COLO668 (cell line): ENCODE measurements around the gene MYL12A.
A peak's percentile ranks its signal among the peaks of the same experiment; 100 is the strongest.
"Not testable (repeated sequence)": the region's sequence is repeated elsewhere in the genome, so short reads cannot be mapped to it uniquely, and the experiment has no call there.

Source experiments
- DNase-seq: peaks from one replicate; lab custom pipeline; 2025; ENCODE audit not compliant: unreplicated experiment; lab: John Stamatoyannopoulos, UW

MYL12A gene

DNA sequence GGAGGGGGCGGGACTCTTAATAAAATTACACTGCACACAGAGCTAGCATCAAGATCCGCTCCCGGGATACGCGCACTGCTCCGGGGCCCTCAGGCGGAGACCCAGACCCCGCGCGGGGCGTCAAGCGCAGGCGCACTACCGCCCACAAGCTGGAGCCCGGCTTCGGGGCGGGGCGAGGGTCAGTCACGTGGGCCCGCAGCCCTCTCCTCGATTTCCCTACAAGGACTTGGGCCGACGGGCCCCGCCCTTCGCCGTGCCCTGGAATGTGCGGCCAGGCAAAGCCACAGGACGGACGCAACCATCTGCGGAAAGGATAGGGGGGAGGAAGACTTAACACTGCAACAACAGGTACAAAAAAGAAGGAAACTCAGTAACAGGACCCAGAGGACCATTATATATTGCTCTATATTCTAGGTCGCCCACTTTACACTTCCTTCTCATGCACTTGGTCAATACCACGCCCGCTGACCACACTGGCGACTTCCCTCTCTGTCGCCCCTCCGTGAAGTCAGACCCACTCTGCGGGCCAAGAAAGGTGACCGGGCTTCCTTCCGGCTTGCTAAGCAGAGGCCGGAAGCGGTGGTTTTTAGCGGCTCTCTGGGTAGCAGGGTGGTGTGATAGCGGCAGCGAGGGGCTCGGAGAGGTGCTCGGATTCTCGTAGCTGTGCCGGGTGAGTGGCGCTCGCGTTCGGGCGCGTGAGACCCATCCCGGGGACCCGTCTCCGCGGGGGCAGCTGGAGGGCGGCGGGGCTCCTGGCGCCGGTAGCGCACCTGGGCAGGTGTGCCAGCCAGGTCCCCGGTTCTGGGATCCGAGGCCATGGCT, at the start of gene MYL12A:
TSS of gene MYL12A (plus strand) at position 562 of the 822 bp plus-strand sequence. CDS start 5,447 bp downstream, outside the sequence.
- DNase-seq: peak; percentile 99

DNA sequence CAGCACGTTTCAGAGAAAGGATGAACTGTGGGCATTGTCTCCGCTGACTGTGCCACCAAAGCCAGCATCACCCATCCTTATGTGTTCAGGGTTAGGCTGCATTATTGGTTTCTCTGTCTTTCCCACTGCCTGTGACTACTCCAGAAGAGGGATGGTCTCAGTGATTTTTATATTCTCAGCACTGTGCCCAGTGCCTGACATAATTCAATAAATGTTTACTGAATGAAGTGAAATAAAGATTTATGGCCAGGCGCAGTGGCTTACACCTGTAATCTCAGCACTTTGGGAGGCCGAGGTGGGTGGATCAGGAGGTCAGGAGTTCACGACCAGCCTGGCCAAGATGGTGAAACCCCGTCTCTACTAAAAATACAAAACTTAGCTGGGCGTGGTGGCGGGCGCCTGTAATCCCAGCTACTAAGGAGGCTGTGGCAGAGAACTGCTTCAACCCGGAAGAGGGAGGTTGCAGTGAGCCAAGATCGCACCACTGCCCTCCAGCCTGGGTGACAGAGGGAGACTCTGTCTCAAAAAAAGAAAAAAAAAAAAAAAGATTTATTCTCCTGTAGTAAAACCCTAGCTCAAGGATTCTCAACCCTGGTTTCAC, 49.2 kb upstream of the MYL12A start:
- not testable (repeated sequence) for DNase-seq

- DNase-seq: no peak
Measured at GRCh38 chr18:3199942-3200645, 47.5 kb upstream of the MYL12A start.

DNA sequence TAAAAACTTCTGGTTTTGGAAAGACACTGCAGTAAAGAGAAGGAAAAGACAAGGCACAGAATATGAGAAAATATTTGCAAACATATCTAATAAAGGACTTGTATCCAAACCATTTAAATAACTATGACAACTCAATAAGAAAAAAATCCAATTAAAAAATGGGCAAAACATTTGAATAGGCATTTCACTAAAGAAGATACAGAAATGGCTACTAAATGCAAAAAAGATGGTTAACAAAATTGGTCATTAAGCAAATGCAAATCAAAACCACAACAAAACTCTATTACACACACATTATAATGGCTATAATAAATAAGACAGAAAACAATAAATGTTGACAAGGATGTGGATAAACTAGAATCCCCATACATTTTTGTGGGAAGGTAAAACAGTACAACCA, 42.4 kb upstream of the MYL12A start:
- no peak for DNase-seq

DNA sequence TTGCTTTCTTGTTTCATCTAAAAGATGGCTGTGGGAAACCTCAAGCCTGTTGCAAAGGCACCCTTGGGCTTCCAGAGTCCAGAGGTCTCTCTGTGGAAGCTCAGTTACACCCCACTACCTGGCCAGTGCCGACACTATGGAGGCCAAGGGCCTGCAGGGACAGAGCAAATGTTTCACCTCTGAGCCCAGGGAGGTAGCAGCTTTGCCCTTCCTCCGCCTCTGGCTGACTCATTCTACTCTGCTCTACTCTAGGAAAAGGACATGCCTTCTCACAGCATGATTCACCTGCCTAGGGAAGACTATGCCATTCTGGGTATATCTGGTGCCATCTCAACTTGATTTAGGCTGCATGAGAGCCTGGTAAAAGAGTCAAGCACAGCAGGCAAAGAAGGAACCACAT, 40.0 kb upstream of the MYL12A start:
- no peak for DNase-seq

DNA sequence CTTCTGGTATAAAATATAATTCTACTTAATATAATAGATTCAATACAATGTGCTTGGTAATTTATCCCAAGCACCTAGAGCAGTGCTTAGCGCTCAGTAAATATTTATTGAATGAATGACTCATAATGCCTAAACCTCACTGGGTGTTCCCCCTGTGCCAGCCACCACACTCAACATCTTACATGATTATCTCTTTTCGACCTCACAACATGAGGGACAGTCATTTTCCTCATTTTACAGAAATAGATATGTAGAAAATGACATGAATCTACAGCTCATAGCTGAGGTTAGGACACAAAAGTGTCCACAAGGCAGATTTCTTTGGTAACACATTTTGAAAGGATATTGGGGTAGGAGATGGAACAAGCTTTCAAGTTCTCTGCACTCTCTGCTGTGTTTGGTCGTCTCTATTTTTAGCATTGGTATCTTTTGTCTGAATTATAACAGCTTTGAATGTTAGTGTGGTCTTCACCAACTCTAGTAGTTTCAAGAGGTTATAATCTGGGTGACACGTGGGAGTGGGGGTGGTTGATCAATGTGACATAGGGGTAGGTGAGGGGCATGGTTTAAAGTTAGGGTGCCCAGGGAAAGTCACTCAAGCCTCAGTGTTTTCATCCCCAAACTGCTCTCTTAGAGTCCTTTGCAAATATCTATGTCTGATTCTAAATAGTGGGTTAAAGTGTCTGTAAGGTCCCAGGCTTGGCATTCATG, 37.6 kb upstream of the MYL12A start:
- DNase-seq: peak; percentile 47

DNA sequence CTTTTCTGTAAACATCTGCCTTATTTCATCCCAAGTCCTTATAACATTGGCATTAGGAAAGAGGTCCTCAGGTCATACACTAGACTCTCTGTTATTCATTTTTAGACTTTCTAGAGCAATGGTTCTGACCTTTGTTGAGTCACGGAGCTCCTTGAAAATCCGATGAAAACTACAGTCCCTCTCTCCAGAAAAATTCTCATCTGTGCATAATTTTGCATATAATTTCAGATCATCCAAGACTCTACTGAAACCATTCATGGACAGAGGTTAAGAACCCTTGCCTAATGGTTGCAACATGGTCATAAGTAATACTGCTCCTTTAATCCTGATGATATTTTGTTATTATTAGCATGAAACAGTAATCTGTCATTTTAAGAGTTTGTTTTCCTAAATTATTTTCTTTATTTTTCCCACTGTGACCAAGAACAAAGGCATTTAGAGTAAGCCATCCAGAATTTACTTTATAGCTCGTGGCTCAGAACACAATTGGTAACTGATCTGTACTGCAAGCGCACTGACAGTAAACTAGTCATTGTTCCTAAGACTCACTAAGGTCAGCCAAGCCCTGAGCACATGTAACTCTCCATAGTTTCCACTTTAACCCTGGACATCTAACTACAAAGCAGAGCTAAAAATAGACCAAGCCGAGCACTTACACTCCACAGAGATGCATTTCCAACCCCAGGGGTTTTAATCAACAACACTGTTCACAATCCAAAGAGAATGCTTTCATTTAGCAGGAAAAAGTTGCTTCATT, 36.2 kb upstream of the MYL12A start:
- peak; percentile 18 for DNase-seq

- DNase-seq: no peak
Measured at GRCh38 chr18:3212657-3213056, 34.9 kb upstream of the MYL12A start.

DNA sequence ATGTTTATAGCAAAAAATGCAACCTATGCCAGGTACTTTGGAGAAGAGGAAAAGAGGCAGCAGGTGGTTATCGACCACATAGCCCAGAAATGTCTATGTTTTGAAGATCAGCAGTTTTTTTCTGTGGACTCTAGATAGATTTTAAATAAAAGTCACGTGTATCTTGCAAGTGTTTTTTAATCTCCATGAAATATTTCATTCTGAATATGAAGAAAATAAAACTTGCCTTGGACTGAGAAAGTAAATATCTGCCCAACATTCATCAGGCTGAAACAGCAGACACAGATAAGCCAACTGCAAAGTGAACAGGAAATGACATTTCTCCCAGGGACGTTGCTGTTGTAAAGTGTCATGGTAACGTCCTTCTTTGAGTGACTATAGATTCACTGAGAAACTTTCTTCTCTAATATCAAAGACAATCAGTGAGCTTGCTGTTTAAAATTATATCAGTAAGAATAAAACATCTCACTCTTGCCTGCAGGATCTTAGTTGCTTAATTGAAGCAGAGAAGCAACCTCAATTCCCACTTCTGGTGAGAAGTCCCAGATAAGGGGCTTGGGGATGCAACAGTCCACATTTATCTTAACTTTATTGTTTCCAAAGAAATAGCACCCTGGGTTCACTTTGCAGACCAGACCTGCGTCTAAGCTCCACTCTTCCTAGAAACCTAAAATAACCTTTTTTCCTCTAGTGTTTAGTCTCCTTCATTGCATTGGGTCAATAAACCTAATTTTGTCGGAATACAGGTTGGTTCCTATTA, 34.1 kb upstream of the MYL12A start:
- no peak for DNase-seq

- no peak for DNase-seq
Measured at GRCh38 chr18:3214855-3215637, 32.6 kb upstream of the MYL12A start.

DNA sequence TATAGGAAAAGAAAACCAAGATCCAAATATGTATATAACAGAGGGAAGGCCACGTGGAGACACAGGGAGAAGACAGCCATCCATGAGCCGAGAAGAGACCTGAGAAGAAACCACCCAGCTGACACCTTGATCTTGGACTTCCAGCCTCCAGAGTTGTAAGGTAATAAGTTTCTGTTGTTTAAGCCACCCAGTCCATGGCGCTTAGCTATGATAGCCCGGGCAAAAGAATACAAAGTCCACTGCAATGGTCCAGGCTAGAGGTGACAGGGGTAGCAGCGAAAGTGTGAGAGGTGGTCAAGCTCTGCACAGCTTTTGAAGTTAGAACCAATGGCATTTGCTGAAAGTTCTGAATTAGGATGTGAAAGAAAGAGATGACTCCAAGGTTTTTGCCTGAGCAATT, 30.6 kb upstream of the MYL12A start:
- no peak for DNase-seq

- DNase-seq: peak; percentile 32
Measured at GRCh38 chr18:3217948-3218647, 29.5 kb upstream of the MYL12A start.

- no peak for DNase-seq
Measured at GRCh38 chr18:3218819-3219218, 28.8 kb upstream of the MYL12A start.

DNA sequence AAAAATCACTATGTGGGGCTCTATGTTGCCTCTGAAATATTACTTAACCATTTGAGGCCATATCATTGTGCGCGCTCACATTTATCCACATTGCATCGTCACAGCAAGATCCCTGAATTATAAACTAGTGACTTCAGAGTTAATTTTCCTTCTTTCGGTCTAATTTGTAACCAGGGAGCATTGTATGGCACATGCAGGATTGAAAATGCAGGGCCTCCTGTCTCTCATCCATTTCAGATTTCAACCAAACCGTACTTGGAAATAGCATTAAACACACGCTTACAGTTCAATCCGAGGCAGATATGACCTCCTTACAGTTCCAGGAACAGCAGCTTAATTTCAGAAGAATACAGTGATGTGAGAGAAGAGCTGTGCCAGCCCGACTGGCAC, 28.4 kb upstream of the MYL12A start:
- DNase-seq: no peak

DNA sequence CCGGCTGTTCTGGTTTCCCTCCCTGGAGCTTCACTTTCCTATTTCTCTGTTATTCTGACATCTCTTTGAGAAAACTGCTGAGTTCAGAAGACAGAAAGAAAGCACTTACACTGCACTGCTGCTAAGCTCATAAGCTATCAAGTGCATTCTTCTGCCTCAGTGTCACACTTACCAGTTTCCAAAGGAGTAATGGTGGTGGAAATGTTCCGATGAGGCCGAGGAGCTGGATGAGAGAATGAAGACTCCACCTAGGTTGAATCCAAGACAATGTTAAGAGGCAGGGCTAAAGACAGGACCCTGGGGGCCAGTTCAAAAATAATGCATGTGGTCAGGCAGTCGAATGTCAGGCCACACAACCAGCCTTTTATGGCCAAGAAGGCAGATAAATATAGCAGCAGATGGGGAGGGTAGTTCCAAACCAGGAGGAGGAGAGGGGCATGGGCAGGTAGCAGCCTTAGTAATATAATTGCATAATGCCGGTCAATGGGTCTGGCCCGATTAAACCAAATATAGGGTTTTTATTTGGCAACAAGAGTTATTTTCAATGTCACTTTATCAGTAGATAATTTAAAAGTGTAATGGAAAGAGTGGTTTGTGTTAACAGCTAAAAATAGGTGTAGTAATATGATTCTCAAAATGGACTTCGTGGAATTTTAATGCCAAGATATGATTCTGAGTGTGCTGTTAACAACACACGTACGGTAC, 27.8 kb upstream of the MYL12A start, which contains the start of gene MYOM1:
TSS of gene MYOM1 (minus strand) at position 338 of the 705 bp plus-strand sequence. CDS start 4,745 bp downstream, outside the sequence.
- no peak for DNase-seq

DNA sequence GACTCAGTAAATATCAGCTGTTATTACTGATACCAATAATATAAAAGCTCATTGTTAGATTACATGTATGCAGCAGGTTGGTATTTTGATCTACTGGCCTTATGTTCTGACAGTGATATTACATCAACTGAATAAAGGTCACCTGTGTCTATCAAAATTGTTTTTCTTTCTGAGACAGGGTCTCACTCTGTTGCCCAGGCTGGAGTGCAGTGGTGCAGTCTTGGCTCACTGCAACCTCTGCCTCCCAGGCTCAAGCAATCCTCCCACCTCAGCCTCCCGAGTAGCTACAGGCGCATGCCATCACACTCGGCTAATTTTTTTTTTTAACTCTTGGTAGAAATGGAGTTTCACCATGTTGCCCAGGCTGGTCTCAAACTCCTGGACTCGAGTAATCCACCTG, 26.7 kb upstream of the MYL12A start:
- not testable (repeated sequence) for DNase-seq

- DNase-seq: no peak
Measured at GRCh38 chr18:3221496-3221895, 26.1 kb upstream of the MYL12A start.

DNA sequence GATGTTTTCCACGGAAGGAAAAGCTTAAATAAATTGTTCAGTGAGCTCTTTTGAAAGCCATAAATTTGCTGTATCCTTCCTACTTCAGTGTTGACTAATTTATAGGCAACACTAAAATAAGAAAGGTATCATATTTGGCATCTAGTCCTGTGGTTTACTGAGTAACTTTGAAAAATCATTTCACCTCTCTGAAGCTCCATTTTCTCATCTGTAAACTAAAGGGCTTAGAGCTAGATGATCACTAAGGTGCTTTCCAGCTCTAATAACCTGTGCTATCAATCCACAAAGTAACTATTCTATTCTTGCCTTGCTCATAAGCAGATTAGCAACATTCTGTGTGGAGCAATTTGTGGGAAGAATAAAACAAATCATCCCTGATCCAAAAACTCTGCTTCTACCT, 24.2 kb upstream of the MYL12A start:
- DNase-seq: no peak
